Measurements from ENCODE around the gene KLHL26.

DNA sequence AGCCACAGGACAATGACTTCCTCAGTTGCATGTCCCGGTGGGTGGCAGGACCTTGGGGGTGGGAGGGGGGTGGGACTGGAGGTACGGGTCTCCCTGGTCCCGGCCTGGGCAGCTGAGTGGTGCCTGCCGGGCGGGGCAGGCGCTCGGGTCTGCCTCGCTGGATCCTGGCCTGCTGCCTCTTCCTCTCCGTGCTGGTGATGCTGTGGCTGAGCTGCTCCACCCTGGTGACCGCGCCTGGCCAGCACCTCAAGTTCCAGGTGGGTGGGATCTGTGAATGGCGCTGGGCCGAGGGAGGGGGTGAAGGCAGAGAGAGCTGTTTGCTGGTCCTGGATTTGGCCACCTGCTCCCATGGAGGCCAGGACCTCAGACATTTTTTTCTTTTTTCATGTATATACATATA, 18.6 kb upstream of the KLHL26 start:
- TF ChIP-seq FOS (IDR thresholded peaks at IDR 0.05; ENCODE audit: low read depth, low read length) (no peak), RFX5 (IDR thresholded peaks at IDR 0.05; ENCODE audit: low read depth, low read length) (no peak), SMC3 (IDR thresholded peaks at IDR 0.05; ENCODE audit: low read depth, low read length) (no peak), RAD21 (IDR thresholded peaks at IDR 0.05; ENCODE audit: low read length) (no peak), BHLHE40 (IDR thresholded peaks at IDR 0.05; ENCODE audit: low read depth, low read length) (no peak), POLR2A (IDR thresholded peaks at IDR 0.05; ENCODE audit: low read depth, low read length) (no peak), MXI1 (IDR thresholded peaks at IDR 0.05; ENCODE audit: borderline replicate concordance, low read depth, low read length) (no peak)
- TF ChIP-seq, protein P1, sequence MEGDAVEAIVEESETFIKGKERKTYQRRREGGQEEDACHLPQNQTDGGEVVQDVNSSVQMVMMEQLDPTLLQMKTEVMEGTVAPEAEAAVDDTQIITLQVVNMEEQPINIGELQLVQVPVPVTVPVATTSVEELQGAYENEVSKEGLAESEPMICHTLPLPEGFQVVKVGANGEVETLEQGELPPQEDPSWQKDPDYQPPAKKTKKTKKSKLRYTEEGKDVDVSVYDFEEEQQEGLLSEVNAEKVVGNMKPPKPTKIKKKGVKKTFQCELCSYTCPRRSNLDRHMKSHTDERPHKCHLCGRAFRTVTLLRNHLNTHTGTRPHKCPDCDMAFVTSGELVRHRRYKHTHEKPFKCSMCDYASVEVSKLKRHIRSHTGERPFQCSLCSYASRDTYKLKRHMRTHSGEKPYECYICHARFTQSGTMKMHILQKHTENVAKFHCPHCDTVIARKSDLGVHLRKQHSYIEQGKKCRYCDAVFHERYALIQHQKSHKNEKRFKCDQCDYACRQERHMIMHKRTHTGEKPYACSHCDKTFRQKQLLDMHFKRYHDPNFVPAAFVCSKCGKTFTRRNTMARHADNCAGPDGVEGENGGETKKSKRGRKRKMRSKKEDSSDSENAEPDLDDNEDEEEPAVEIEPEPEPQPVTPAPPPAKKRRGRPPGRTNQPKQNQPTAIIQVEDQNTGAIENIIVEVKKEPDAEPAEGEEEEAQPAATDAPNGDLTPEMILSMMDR (conservative IDR thresholded peaks at IDR 0.05; ENCODE audit: low read depth, low read length): no peak
- TF ChIP-seq, protein P2, sequence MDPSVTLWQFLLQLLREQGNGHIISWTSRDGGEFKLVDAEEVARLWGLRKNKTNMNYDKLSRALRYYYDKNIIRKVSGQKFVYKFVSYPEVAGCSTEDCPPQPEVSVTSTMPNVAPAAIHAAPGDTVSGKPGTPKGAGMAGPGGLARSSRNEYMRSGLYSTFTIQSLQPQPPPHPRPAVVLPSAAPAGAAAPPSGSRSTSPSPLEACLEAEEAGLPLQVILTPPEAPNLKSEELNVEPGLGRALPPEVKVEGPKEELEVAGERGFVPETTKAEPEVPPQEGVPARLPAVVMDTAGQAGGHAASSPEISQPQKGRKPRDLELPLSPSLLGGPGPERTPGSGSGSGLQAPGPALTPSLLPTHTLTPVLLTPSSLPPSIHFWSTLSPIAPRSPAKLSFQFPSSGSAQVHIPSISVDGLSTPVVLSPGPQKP (IDR thresholded peaks at IDR 0.05; ENCODE audit: borderline replicate concordance, low read depth, low read length): no peak

All from IMR-90 (cell line).